ENCODE results near the gene FBXO42. TPM values are rescaled to one million over a fixed set of nuclear protein-coding genes. Genes with fewer than 3 reads are reported as not detected.

The FBXO42 gene
- total RNA-seq (2014; rRNA removed; shearing (Covaris generic); ENCODE audit: low replicate concordance), result 11.4 and 24.2 TPM in 2 replicates

DNA sequence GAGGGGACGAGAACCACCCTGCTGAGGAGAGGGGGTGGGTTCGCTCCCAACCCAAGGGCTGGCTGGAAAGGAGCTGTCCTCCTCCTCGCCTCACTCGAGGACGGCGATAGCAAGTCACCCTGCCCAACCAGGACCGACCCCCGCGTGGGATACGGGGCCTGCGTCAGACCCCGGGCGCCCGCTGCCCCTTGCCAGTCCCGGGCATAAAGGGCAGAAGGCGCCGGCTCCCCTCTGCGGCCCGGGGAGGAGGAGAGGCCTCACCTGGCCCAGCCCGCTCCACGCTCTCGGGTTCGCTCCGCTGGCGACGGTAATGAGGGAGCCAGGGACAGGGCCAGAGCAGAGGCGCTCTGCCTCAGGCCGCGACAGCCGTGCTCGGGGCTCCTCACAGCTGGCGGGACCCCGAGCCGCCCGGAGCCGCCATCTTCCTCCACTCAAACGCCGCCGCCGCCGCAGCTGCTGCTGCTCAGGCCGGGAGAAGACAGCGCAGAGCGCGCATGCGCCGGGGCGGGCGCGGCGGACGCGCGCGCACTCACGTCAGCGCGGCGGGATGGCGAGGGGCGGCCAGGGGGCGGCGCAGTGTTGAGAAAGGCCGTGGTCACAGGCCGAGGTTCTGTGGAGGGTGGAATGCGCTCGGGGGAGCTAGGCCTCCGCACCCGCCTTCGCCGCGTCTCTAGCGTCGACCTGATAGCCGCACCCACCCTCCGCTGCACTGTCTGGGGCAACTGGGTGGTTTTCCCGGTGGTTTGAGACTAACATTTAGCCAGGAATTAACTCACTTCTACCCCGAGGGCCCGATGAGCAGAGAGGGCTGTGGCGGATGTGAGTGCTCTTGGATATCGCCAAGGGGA is at the start of gene FBXO42:
Gene FBXO42 (minus strand): TSS at position 487 of the 848 bp plus-strand sequence. CDS start 37,062 bp downstream, outside the sequence.
- DNase-seq (ENCODE audit: low read depth), result peak; percentile 92
- in situ Hi-C loops (cut with HindIII; ENCODE audit: low pct_unique_long_range_greater_than_20kb, low sequenced_read_pairs), result no loop called here

DNA sequence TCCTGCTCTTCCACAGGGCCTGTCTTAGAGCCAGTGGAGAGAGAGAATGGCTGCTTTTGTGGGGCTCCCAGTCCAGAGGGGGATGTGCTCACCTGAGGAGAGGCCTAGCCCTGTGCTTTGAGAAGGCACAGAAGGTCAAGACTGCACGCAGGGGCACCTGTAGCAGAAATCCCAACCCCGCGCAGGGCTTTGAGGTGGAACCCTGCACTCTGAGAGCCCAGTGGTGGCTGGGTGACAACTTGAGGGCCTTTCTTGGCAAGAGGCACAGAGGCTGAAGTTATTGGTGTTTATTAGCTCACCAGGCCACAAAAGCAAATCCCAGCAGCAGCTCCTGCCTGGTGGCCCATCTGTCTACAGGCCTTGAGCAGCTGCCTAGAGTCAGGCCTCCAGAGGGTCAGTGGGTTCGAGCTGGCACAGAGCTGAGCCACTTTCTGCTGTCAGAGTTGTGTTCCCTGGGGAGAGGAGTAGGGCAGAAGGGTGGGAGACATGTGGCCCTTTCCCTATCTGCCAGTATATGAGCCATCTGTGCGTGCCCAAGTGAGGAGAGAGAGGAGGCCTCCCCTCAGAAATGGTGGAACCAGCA is 46.2 kb upstream of the FBXO42 start:
- no peak for DNase-seq (ENCODE audit: low read depth)
- in situ Hi-C loops (cut with HindIII; ENCODE audit: low pct_unique_long_range_greater_than_20kb, low sequenced_read_pairs), result no loop called here

GRCh38 chr1:16397120-16397519 is 44.8 kb upstream of the FBXO42 start:
- in situ Hi-C loops (cut with HindIII; ENCODE audit: low pct_unique_long_range_greater_than_20kb, low sequenced_read_pairs), result no loop called here

GRCh38 chr1:16396591-16396990 is 44.3 kb upstream of the FBXO42 start:
- DNase-seq (ENCODE audit: low read depth), result peak; percentile 35
- in situ Hi-C loops (cut with HindIII; ENCODE audit: low pct_unique_long_range_greater_than_20kb, low sequenced_read_pairs), result no loop called here

More at GRCh38 chr1:16397120-16397519, 44.8 kb upstream of the FBXO42 start:
- no peak for DNase-seq (ENCODE audit: low read depth)

GRCh38 chr1:16394977-16395376 is 42.7 kb upstream of the FBXO42 start:
- in situ Hi-C loops (cut with HindIII; ENCODE audit: low pct_unique_long_range_greater_than_20kb, low sequenced_read_pairs), result no loop called here

DNA sequence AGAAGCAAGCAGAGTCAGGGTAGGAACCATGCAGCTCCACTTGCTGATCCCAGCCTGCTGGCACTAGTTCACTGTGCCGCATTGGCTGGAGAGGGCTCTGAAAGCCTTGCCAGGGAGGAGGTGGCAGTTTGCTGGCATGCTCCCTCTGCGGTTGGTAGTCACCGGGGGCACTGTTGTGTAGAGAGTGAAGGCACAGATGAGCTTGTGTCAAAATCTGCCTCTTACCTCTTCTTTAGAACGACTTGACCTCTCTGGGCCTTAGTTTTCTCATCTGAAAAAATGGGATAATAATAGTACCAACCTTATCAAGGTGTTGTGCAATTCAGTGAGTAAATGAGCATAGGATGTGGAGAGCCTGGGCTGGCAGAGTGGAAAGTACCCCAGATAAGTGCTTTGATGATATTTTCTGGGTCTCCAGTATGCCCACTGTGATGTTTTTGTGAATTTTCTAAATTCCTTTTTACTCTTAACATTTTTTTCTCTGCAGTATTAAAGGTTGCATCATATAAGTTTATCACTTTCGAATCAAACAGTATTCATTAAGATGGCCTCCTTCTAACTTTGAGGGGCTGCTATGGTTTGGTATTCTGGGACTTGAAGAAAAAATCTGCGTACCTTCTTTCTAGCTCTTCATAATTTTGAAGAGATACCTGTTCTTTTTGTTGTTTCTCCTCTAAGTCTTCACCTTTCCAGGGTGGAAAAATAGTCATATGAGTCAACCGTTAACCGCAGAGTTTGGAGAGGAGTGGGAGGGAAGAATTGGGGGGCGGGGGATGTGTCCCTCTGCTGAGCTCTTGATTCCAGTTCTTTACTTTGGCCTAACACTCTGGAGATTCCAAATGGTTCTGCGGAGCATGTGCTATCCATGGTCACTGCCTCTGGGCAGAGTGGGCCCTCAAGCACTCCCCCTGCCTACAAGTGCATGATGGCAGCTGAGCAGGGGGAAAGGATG is 41.6 kb upstream of the FBXO42 start:
- in situ Hi-C loops (cut with HindIII; ENCODE audit: low pct_unique_long_range_greater_than_20kb, low sequenced_read_pairs), result no loop called here
- DNase-seq (ENCODE audit: low read depth), result no peak

More at GRCh38 chr1:16394977-16395376, 42.7 kb upstream of the FBXO42 start:
- DNase-seq (ENCODE audit: low read depth), result no peak

GRCh38 chr1:16392740-16393569 is 40.7 kb upstream of the FBXO42 start:
- in situ Hi-C loops (cut with HindIII; ENCODE audit: low pct_unique_long_range_greater_than_20kb, low sequenced_read_pairs), result no loop called here
- DNase-seq (ENCODE audit: low read depth), result no peak

GRCh38 chr1:16391411-16391810 is 39.1 kb upstream of the FBXO42 start:
- in situ Hi-C loops (cut with HindIII; ENCODE audit: low pct_unique_long_range_greater_than_20kb, low sequenced_read_pairs), result no loop called here
- DNase-seq (ENCODE audit: low read depth), result no peak

GRCh38 chr1:16387201-16388188 is 35.2 kb upstream of the FBXO42 start:
- DNase-seq (ENCODE audit: low read depth), result no peak
- in situ Hi-C loops (cut with HindIII; ENCODE audit: low pct_unique_long_range_greater_than_20kb, low sequenced_read_pairs), result no loop called here

DNA sequence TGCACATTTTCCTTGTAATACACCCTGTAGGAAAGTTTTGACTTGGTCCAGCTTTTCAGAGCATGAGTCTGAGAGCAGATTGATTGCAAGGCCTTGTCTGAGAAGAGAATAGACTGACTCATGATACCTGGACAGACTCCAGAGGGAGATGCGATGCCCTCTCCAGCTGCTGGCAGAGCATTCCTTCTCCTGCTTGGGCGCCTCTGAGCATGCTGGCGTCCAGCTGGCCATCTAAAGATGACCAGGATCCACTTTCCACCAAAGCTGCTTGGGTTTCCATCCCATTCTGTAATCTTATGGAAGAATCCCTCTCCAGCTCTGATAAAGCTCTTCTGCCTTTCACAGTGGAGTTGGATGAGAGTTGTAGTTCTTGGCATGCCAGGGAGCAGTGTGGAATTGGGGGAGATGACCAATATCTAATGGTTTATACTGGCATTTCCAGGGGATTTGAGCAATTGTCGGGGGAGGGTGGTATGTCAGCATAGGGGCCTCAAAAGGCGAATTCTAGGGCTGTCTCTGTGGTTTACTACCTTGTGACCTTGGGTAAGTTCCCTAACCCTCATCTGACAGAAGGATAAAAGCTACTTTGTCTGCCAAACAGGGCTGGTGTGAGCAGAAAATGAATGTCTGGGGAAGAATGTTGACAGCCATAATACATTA is 34.3 kb upstream of the FBXO42 start:
- in situ Hi-C loops (cut with HindIII; ENCODE audit: low pct_unique_long_range_greater_than_20kb, low sequenced_read_pairs), result no loop called here

DNA sequence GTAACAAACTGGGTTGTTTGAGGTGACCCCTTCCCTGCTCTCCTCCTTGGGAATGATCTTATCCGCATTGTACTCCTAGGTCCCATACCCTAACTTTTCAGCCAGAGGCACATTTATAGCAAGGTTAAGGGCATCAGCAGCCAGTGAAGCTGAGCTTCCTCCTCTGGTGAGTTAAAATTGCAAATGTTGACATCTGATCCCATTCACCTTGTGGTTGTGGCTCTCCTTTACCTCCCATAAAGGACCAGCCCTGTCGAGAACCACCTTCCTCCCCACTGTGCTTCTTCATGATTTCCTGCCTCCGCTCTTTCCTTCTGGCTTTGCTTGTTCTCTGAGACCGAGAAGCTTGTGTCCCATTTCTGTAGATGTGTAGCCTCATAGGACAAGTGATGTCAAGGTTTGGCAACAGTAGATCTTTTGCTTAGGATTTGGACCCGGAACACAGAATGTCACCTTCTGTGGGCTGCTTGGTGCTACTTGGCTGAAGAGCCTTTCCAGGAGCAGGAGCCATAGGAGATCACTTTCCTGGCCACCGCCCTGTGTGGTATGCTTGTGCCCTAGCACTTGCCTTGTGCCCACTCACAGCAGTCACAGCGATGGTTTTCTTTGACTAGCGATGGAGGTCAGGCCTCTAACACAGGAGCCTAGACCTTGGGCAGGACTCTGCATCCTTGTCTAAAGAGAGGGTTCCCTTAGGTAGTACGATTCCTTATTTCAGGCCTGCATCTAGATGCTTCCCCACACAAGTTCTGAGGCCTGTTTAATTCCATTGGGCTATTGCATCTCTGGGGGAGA is 33.6 kb upstream of the FBXO42 start:
- in situ Hi-C loops (cut with HindIII; ENCODE audit: low pct_unique_long_range_greater_than_20kb, low sequenced_read_pairs), result no loop called here

More for the DNA sequence above, 34.3 kb upstream of the FBXO42 start:
- DNase-seq (ENCODE audit: low read depth), result peak; percentile 72

DNA sequence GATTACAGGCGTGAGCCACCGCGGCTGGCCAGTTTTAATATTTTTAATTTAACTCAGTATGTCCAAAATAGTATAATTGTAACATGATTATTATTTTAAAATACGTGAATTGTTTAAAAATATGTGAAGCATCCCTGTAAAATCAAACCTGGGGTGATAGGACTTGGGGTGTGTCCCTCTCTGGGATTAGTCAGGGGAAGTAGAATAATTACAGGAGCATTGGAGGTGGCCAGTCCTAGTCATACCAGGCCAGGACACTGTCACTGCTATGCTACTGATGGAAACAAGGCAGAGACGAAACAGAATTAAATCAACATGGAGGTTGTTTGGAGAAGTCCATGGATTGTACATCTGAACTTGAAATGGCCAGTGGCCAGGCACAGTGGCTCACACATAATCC is 31.6 kb upstream of the FBXO42 start:
- no peak for DNase-seq (ENCODE audit: low read depth)
- in situ Hi-C loops (cut with HindIII; ENCODE audit: low pct_unique_long_range_greater_than_20kb, low sequenced_read_pairs), result no loop called here

More for the DNA sequence above, 33.6 kb upstream of the FBXO42 start:
- no peak for DNase-seq (ENCODE audit: low read depth)

GRCh38 chr1:16380868-16381267 is 28.6 kb upstream of the FBXO42 start:
- in situ Hi-C loops (cut with HindIII; ENCODE audit: low pct_unique_long_range_greater_than_20kb, low sequenced_read_pairs), result no loop called here

GRCh38 chr1:16378443-16378842 is 26.2 kb upstream of the FBXO42 start:
- in situ Hi-C loops (cut with HindIII; ENCODE audit: low pct_unique_long_range_greater_than_20kb, low sequenced_read_pairs), result no loop called here
- DNase-seq (ENCODE audit: low read depth), result no peak

More at GRCh38 chr1:16380868-16381267, 28.6 kb upstream of the FBXO42 start:
- no peak for DNase-seq (ENCODE audit: low read depth)

GRCh38 chr1:16376971-16377370 is 24.7 kb upstream of the FBXO42 start:
- in situ Hi-C loops (cut with HindIII; ENCODE audit: low pct_unique_long_range_greater_than_20kb, low sequenced_read_pairs), result no loop called here
- no peak for DNase-seq (ENCODE audit: low read depth)
